CD4-positive, alpha-beta T cell treated with Interleukin-21 for 1 hour (primary cell): Measurements from ENCODE around the gene DCDC2.
"Not testable (repeated sequence)": the region's sequence is repeated elsewhere in the genome, so short reads cannot be mapped to it uniquely, and the experiment has no call there.

ENCODE experiments used
- DNase-seq: peaks from one replicate; pipeline ENCODE4 v3.0.0-alpha.2; 2020

Gene DCDC2

DNA sequence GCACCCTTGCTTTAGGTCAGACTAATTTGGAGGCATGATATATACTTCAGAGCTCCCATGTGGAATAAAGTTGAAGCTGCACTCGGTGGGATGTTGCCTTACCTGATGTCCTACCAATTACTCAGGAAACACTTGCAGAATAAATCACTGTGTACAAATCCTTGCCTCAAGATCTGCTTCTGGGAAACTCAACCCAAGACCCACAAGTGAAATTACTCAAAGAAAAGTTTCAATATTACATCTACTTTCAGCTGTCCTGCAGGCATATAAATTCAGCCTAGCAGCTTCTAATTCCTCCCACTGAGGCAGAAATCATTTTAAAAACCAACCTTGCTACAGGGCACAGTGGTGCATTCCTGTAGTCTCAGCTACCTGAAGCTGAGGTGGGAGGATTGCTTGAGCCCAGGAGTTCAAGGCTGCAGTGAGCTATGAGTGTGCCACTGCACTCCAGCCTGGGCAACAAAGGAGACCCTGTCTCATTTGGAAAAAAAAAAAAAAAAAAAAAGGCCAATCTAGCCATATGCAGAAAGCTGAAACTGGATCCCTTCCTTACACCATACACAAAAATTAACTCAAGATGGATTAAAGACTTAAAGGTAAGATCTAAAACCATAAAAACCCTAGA, 20.7 kb upstream of the DCDC2 start:
- DNase-seq = no peak

DNA sequence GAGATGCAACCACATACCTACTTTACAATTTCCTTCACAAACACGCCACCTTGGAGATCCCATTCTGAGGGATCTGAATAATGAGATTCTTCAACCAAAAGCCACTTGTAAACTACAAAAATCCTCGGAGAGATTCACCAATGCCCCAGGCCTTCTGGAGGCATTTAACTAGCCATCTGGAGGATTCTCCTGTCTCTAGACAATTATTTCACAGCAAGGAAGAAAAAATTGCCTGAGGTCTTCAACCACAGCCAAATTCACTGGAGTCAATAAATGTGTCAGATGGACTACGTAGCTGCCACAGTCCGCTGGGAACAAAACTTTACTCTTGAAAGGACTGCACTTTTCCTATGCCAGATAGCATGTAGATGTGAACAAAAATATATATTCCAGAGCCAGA, 19.0 kb upstream of the DCDC2 start:
- no peak for DNase-seq

DNA sequence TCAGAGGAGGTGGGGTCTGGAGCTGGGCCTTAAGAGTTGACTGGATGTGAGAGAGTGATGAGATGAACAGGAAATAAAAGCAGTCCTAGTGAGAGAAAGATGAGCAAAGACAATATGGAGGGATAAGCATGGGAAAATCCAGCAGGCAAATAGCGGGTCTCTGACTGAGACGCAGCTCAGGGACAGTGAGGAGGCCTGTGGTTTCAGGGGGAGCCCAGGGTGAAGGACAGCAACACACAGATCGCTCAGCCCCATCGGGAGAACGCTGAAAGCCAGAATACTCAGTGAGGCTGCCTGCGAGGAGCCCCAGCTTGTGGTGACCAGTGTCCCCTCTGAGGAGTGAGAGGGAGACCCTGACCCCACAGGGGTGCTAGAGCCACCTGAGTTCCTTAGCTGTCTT, 16.8 kb upstream of the DCDC2 start:
- DNase-seq = no peak

DNA sequence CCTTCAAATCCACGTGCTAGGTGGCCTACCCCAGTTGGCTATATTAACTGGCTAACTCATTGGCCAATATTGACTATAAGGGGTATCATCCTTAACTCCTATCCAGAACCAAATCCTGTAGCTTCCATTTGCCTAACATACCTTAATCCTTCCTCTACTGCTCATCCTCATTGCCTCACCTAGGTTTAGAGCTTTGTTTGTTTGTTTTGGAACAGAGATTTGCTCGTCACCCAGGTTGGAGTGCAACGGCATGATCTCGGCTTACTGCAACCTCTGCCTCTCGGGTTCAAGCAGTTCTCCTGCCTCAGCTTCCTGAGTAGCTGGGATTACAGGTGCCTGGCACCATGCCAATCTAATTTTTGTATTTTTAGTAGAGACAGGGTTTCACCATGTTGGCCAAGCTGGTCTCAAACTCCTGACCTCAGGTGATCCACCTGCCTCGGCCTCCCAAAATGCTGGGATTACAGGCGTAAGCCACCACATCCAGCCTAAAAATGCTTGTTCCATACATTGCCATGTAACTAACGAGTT, 7.3 kb upstream of the DCDC2 start:
- not testable (repeated sequence) for DNase-seq

DNA sequence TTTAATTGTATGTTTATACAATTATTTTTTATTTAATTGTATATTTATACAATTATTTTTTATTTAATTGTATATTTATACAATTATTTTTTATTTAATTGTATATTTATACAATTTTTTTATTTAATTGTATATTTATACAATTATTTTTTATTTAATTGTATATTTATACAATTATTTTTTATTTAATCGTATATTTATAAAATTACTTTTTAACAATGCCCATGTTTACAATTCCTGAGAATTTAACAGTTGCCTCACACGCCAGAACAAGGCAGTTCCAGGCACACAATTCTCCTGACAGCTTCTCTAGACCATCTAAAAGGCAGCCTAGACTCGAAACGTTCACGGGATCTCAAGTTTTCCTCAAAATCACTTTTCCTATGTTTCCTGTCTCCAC, 4.5 kb upstream of the DCDC2 start:
- not testable (repeated sequence) for DNase-seq

DNA sequence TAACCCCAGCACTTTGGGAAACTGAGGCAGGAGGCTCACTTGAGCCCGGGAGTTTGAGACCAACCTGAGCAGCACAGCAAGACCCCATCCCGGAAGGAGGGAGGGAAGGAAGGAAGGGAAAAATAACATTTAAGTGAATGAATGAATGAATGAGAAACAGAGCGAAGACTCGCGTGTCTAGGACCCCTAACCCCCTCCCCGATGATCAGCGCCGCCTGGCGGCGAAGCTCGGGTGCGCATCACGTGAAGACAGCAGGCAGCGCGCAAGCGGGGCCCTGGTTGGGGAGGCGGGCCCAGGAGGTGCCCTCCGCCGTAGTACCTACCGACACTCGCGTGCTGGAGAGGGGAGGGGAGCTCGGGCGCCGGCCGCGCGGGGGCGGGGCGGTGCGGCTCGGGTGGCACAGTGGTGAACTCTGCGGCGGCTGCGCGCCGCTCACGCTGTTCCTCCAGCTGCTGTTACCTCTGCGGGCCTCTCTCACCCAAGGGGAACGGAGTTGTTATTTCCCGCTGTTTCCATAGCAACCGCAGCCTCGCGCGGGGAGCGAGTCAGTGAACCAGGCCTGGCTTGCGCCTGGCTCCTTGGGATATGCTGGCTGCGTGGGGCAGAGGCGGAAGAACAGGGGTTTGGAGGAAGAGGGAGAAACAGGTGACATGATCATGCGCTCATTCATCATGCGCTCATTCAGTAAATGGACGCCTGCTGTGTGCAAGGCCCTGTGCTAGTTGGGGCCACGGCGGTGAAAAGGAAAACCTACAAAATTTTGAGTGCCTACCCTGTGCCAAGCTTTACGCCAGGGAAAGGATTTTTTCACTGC, 2.0 kb upstream of the DCDC2 start:
- DNase-seq = peak; percentile 81

DNA sequence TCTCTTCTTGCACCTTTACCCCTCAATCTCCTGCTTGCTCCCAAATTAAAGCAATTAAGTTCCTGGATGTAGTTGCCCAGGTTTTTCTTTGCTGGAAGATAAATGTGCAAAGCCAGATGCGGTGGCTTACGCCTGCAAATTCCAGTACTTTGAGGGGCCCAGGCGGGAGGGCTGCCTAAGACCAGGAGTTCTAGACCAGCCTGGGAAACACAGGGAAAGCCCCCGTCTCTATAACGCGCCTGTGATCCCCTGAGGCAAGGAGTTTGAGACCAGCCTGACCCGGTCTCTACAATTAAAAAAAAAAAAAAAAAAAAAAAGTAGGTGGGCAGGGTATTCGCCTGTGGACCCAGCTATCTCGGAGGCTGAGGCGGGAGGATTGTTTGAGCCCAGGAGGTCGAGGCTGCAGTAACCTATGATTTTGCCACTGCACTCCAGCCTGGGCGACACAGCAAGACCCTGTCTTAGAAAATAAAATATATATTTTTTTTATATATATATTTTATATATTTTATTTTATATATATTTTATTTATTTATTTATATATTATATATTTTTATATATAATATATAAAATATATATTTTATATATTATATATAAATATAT, 461 bp upstream of the DCDC2 start:
- DNase-seq = no peak

DNA sequence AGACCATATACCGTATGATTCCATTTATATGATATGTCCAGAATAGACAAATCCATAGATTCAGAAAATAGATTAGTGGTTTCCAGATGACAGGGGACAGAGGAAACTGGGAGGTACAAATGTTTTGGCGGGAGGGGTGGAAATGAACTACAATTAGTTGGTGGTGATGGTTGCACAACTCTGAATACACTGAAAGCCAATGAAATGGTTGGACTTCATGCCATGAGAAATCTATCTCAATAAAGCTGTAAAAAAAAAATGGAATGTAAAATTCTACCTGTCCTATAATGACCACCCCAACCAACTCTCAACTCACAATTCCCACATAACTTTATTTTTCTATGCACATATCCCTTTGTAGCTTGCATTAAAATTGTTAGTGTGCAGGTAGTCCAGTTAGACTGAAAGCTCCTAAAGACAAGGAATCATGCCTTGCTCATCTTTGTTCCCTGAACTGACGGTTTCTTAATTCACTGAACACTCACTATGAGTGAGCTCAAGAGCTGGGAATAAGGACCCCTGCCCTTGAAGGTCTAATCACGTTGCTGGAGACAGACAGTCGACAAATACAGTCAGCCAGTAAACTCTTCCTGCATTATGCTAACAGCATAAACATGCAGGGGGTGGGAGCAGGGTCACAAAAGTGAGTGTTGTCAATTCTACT, 1.4 kb downstream of the DCDC2 start:
- no peak for DNase-seq

DNA sequence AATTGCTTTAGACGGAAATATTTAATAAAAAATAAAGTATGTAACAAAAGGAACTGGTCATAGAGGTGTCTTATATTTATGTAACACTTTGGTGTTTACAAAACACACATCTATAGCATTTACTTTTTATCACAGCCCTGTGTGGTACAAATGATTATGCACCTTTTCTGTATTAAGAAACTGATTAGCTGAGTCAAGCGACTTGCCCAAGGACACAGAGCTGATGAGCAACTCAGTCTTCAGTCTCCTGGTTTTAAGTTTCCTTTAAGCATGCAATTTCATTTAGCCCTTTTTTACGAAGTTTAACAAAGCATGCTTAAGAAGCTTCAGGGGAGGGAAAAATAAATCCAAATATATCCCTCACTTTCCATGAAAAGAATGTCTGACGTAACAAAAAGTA, 2.5 kb downstream of the DCDC2 start:
- DNase-seq = no peak

DNA sequence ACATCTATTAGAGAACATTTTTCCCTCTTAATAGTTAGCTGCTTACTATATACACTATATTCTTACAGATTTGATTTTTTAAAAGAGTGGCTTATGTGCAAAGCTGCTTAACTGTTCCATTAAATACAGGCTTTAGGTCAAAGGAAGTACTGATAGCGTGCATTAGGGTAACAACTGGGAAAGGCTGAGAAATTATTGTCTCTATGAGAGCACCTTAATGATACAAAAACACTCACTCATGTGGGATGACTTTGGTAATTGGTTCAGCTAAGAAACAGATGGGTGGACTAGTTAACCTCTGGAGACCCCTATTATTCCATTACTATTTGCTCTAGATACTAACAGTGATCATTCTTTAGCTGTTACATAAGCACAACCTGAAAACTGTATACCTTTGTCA, 4.0 kb downstream of the DCDC2 start:
- no peak for DNase-seq

DNA sequence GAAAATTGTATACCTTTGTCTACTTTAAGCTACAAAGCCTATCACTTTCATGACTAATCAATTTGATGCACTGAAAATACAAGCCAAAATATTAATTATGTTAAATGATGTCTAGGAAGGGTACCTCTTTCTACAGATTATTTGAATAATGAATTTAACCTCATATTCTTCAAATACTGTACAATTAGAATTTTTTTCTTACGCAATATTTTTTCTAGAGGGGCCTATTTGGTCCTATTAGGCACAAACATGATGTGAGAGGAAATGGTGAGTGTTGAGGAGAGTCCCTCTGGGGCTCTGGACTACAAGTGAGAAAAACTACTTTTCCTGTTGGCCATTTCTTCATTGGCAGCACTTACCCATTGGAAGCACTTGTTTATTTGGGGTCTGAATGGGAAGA, 5.4 kb downstream of the DCDC2 start:
- no peak for DNase-seq

DNA sequence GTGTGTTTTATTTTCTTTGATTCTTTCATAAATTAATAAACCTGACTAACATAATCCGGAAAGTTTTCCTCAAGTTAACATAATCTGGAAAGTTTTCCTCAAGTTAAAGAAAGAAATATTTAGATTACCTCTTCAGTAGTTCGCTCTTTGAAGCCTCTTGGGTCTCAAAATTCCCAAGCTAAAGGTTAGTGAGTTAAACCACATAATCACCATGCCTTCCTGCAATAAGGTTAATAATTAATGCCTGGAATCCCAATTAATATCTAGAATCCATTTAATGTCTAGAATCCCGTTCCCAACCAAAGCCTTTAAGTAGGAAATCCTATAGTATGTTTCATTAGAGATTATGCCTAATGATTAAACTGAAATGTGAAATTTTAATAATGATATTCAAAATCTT, 12.9 kb downstream of the DCDC2 start:
- DNase-seq = no peak

DNA sequence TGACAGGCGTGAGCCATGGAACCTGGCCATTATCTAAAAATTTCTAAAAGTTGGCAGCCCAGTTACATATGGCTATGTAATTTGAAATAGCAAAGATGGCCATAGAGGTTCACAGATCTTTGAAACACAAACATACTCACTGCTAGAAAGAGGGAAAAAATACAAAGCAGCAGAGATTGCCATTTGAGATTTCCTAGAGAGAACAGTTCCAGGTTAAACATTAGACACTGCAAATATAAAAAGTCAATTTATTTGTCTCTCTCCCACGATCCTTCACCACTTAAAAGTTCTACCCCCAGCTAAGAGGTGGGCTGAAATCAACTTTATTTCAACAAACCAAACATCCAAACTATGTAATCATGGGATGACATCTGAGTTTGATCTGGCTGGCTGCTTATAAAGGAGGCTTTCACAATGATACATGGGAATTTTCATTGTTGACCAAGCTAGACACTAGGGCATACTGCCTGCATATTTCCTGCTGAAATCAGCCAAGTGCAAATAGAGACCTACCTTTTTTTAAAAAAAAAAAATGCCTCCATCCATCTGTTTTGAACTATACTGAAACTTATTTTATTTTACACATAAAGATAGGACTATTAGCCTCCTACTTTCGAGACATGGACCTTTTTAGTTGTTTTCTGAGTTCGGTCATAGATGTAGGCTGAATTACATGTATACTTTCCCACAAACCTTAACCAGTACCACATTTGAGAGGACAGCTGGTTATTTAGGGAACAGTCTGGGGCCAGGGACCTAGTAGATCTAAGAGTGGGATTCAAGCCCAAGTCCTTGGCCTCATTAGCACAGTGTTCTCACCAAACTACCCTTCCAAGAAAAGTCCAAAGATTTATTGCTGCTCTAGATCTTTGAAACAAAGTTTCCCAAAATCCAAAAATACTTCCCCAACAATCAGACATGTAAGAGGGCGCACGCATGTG, 16.6 kb downstream of the DCDC2 start:
- no peak for DNase-seq

DNA sequence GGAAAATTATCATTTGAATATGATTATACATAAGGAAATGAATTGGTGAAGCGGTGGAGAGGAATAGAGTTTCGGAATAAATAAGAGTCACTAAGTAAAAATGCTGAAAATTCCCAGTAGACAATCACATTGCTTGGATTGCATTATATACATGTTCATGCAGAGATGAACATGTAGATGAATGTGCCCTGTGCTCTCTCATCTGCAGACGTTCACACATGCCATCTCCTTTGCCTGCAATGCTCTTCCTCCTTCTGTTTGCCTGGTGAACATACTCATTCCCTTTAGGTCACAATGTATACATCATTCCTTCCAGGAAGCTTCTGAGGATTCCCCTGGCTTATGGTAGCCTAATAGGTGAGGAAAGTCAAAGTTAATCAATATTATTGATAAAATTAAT, 17.9 kb downstream of the DCDC2 start:
- no peak for DNase-seq

DNA sequence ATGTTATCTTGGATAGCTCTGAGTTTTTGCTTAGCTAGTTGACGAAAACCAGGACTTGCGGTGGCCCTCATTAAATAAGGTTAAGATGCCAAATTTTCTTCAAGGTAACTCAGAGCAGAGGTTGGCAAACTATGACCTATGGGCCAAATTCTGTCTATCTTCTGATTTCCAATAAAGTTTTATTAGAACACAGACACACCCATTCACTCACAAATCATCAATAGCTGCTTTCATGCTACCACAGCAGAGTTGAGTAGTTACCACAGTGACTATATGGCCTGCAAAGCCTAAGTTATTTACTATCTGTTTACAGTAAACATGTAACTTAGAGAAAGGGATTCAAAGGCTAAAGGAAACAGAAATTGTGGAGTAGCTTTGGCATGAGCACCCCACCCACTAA, 23.6 kb downstream of the DCDC2 start:
- no peak for DNase-seq

DNA sequence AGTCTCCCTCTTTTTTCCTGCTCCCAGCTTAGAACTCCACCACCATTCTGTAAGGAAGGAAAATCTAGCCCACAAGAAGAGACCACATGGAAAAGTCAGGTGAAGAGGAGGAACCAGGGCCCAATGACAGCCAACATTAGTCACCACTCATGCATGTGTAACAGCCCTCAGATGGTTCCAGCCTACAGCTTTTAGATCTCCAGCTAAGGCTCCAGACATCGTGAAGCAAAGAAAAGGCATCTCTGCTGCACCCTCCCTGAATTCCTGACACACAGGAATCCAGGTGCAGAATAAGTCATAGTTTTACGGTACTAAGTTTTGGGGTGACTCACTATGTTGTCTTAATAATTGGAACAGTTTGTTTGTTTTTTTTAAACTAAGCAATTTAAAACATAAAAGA, 25.5 kb downstream of the DCDC2 start:
- DNase-seq = no peak

DNA sequence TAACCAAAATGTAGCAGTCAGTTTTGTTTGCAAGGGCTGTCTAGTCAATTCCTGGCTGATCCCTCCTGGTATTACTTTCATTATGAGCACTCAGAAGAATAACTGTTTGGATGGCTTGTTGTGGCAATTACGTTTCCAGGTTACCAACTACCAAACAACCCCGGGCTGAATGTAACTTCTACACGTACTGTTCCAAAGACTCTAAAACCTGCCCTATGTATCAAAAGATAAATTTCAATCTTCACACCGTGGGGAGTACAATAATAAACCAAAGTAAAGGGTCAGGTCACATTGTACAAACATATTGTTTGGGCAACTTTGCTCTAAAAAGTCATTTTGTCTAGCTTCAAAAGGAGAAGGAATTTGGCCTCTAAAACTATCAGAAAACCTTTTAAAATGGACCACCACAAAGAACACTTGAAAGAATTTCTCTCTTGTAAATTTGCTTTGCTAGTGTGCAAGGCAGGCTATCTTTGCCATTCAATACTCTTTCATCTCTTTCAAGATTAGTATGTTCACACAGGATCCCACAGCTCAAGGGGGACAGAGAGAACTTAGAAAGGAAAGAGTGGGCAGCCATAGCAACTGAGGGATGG, 27.6 kb downstream of the DCDC2 start:
- DNase-seq = no peak

DNA sequence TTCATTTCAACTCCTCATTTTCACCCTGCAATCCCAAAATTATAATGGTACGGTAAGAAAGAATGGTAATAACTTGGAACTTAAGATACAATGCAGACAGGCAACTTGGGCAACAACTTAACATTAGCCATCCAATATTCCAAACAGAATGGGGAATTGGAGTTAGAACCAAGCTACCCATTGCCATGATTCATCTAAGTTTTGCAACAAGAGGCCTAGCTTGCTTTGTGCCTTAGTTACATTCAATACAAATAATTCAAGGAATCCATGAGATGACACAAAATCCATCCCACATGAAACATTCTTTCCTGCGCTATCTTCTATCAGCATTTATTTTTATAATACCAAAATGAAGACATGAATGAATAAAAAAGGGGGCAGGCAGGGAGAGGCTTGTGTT, 28.4 kb downstream of the DCDC2 start:
- DNase-seq = no peak

DNA sequence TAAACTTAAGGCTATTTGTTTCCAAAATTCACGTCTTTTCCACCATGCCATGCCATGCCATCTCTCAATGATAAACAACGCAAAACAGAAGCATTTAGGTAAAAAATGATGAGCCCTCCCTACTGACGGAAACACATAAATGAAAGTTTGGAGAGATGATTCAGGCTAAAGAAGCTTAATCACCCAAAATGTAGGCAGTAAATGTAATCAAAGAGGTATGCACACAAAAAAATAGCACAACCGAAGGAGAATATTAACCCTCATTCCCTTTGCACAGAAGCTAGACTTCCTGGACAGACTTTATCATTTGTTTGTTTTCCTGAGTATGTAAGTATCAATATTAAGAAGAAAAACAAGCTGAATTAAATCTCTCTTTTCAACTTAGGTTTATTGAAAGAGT, 28.8 kb downstream of the DCDC2 start:
- DNase-seq = no peak

DNA sequence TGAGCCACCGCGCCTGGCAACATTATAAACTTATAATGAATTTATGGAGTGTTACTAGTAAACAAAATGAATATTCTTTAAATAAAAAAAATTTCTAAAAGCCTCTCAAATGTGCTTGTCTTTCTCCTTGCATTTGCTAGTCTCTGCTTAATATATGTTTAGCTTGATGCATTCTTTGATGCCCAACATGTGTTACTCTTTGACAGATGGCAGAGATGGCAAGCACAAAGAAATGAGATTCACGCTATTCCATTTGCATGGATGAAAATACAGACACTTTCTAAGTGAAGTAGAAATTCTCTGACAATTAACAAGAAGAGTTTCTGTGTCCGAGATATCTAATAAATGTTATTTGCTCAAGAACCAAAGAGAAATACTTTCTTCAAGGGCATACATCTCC, 30.1 kb downstream of the DCDC2 start:
- DNase-seq = no peak

DNA sequence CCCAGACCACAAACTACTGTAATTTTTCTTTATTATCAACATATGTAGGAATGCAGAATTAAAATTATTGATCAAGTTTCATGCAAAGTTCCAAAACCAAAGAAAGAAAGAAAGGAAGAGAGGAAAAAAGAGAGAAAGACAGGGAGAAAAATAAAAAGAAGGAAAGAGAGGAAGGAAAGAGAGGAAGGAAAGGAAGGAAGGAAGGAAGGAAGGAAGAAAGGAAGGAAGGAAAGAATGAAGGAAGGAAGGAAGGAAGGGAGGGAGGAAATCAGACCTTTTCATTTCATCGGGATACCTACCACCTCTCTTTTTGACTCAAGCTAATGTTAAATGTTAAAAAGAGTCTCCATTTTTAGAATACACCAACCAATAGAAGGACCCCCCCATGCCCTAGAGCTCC, 31.9 kb downstream of the DCDC2 start:
- DNase-seq = no peak

DNA sequence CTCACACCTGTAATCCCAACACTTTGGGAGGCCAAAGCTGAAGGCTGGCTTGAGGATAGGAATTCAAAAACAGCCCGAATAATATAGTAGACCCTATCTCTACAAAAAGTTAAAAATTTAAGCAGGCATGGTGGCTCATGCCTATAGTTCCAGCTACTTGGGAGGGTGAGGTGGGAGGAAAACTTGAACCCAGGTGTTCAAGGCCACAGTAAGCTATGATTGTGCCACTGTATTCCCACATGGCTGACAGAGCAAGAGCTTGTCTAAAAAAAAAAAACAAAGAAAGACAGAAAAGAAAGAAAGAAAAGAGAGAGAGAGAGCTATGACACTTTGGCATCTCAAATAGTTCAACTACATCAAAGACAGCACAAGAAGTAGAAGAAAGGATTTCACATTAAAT, 33.2 kb downstream of the DCDC2 start:
- DNase-seq = no peak
